HepG2 (cell line): ENCODE results near the gene HS3ST3A1. TPM values are rescaled to one million over a fixed set of nuclear protein-coding genes. Genes with fewer than 3 reads are reported as not detected.

ENCODE experiments used
- ATAC-seq: fragments of 200-7000 bp; cut with Tn5 transposase; 3 replicates; pipeline ENCODE4 v1.9.1; 2020; ENCODE audit warnings: mild to moderate bottlenecking, moderate library complexity
- BruUV-seq: library from RNA; stranded (reverse); fragments of 400-500 nt; replicated peaks from 2 replicates; lab custom pipeline; 2021; lab: Mats Ljungman, UMichigan
- CTCF ChIA-PET: fragments of 300-600 bp; formaldehyde crosslinking; extraction: SDS; loops from one replicate; lab custom pipeline; 2021; ENCODE audit warnings: low total read pairs, inconsistent platforms, low intra/inter-chr PET ratio; lab: Yijun Ruan, JAX
- POLR2A ChIA-PET: fragments of 350-600 bp; sonication (Branson Sonifier 250); formaldehyde crosslinking; loops from one replicate; lab custom pipeline; 2020; ENCODE audit warnings: antibody characterized with exemption, inconsistent platforms; lab: Yijun Ruan, JAX
- DNase-seq: peaks from one replicate; pipeline ENCODE4 v3.0.0-alpha.2; 2015; ENCODE audit warnings: low spot score
- FAIRE-seq: peaks from 3 replicates; lab custom pipeline; 2011; peaks lifted over from hg19 to GRCh38; lab: Jason Lieb, UNC
- H2AFZ ChIP-seq: one replicate; pipeline ENCODE4 v1.6.1; 2011; ENCODE audit warnings: low read length, inconsistent platforms
- H3K27ac ChIP-seq: fragments of 300-600 bp; 3 replicates; pipeline ENCODE4 v1.8.0; 2011; ENCODE audit warnings: mixed run types, mild to moderate bottlenecking, mixed read lengths, low read length, inconsistent platforms; ENCODE audit not compliant: insufficient read depth; ENCODE audit errors: extremely low read length
- H3K27me3 ChIP-seq, 2 experiments: fragments of 200-600 bp in 1 of 2; 2 replicates in 1 of 2; 3 replicates in 1 of 2; pipeline versions ENCODE4 v1.6.0 to v1.8.0; 2011; ENCODE audit warnings: low read length in 2 of 2, mild to moderate bottlenecking in 2 of 2, moderate library complexity in 2 of 2, inconsistent platforms in 1 of 2; ENCODE audit not compliant: insufficient read depth in 2 of 2, control insufficient read depth in 1 of 2
- H3K36me3 ChIP-seq, 2 experiments: fragments of 200-600 bp in 1 of 2; replicated peaks in 1 of 2; 2 replicates in 1 of 2; 3 replicates in 1 of 2; pipeline versions ENCODE4 v1.5.1 to v1.8.0; 2011; ENCODE audit warnings: low read length in 2 of 2, inconsistent platforms in 1 of 2; ENCODE audit not compliant: insufficient read depth in 2 of 2, control insufficient read depth in 1 of 2
- H3K4me1 ChIP-seq: 2 replicates; pipeline ENCODE4 v1.5.1; 2012; ENCODE audit warnings: low read length, inconsistent platforms; ENCODE audit not compliant: insufficient read depth
- H3K4me2 ChIP-seq: 2 replicates; pipeline ENCODE4 v1.6.0; 2011; ENCODE audit warnings: low read depth, low read length, inconsistent platforms
- H3K4me3 ChIP-seq, 3 experiments: fragments of 200-600 bp in 1 of 3; sonication (generic), shearing (Covaris generic) in 1 of 3; replicated peaks in 1 of 3; 2 replicates each; pipeline ENCODE4 v1.5.1; 2011 to 2016; ENCODE audit warnings: low read length in 3 of 3, inconsistent platforms in 2 of 3, low read depth in 2 of 3, mild to moderate bottlenecking in 2 of 3, control low read depth in 1 of 3, mixed read lengths in 1 of 3; ENCODE audit not compliant: insufficient read depth in 1 of 3
- H3K79me2 ChIP-seq: one replicate; pipeline ENCODE4 v1.6.1; 2011; ENCODE audit warnings: low read length, inconsistent platforms; ENCODE audit not compliant: insufficient read depth
- H3K9ac ChIP-seq: 2 replicates; pipeline ENCODE4 v1.6.0; 2011; ENCODE audit warnings: mild to moderate bottlenecking, low read depth, low read length, inconsistent platforms; ENCODE audit not compliant: insufficient read depth
- H3K9me3 ChIP-seq: 2 replicates; pipeline ENCODE4 v1.5.1; 2012; ENCODE audit warnings: mild to moderate bottlenecking, low read length
- H4K20me1 ChIP-seq: 2 replicates; pipeline ENCODE4 v1.6.0; 2011; ENCODE audit warnings: inconsistent platforms, mild to moderate bottlenecking, low read length, moderate library complexity; ENCODE audit not compliant: insufficient read depth
- EED ChIP-seq: sonication (generic); formaldehyde crosslinking; IDR thresholded peaks from 2 replicates; pipeline ENCODE4 v1.5.0; 2020; ENCODE audit warnings: mild to moderate bottlenecking, missing genetic modification reagents
- ELF4 ChIP-seq: sonication (generic); formaldehyde crosslinking; IDR thresholded peaks from 2 replicates; pipeline ENCODE4 v1.5.0; 2020; ENCODE audit warnings: missing genetic modification reagents, mild to moderate bottlenecking, moderate library complexity, borderline replicate concordance
- FOXA3 ChIP-seq: IDR thresholded peaks from 2 replicates; pipeline ENCODE4 v1.6.1; 2016; ENCODE audit warnings: missing genetic modification reagents, missing compliant biosample characterization
- JUND ChIP-seq: sonication (generic); formaldehyde crosslinking; IDR thresholded peaks from 2 replicates; pipeline ENCODE4 v1.8.0; 2022; ENCODE audit warnings: mild to moderate bottlenecking, missing genetic modification reagents
- SOX6 ChIP-seq, 2 experiments: fragments of 450-650 bp in 1 of 2; sonication (generic) in 1 of 2; formaldehyde crosslinking in 1 of 2; IDR thresholded peaks; 2 replicates each; pipeline versions ENCODE4 v1.4.0 to v1.6.1; 2017 to 2020; ENCODE audit warnings: antibody characterized with exemption in 1 of 2, mild to moderate bottlenecking in 1 of 2, missing genetic modification reagents in 1 of 2
- SRSF9 ChIP-seq: fragments of 200-400 bp; formaldehyde crosslinking; IDR thresholded peaks from 2 replicates; pipeline ENCODE4 v1.6.1; 2018; ENCODE audit warnings: borderline replicate concordance, mild to moderate bottlenecking, low read depth, low read length; ENCODE audit not compliant: insufficient read depth, poor library complexity, severe bottlenecking
- ZNF660 ChIP-seq: sonication (generic); formaldehyde crosslinking; IDR thresholded peaks from 2 replicates; pipeline ENCODE4 v1.5.1; 2020; ENCODE audit warnings: mild to moderate bottlenecking, low read depth, missing genetic modification reagents, borderline replicate concordance
- WGBS: methylation state at CpG from one replicate; pipeline ENCODE4 v1.1.6; 2017; ENCODE audit warnings: low lambda C conversion rate; 5-methylcytosine and 5-hydroxymethylcytosine counted together
- in situ Hi-C: cut with HindIII; loops from 2 replicates; pipeline ENCODE4 v1.10.0; 2017; ENCODE audit warnings: low pct_unique_long_range_greater_than_20kb; ENCODE audit not compliant: extremely low pct_ligation_motif_present
- intact Hi-C: fragments of 100-400 bp; cut with micrococcal nuclease; formaldehyde crosslinking; loops from one replicate; pipeline ENCODE4 v1.10.0; 2022; ENCODE audit not compliant: unreplicated experiment
- polyA plus RNA-seq, 8 experiments: library from polyadenylated mRNA; depleted of rRNA in 3 of 8; stranded (reverse) in 7 of 8; unstranded in 1 of 8; fragments of >200 nt; fragmentation: Illumina TruSeq in 4 of 8; extraction: Trizol in 4 of 8; gene quantifications; 2 replicates each; pipeline versions ENCODE4 v1.2.1 to v1.2.3, GENCODE V29; 2011 to 2016; ENCODE audit warnings: low read depth in 4 of 8, missing spikeins in 1 of 8, mixed read lengths in 1 of 8; ENCODE audit not compliant: insufficient read depth in 1 of 8
- total RNA-seq, 5 experiments: library from RNA; depleted of rRNA; stranded (reverse); fragments of >200 nt; fragmentation: Illumina TruSeq; extraction: Trizol; gene quantifications; 2 replicates each; pipeline ENCODE4 v1.2.3, GENCODE V29; 2016; ENCODE audit warnings: low read depth in 1 of 5
- TF ChIP-seq, protein P1 (sequence below): sonication (generic); formaldehyde crosslinking; IDR thresholded peaks from 2 replicates; pipeline ENCODE4 v1.4.0; 2020; ENCODE audit warnings: missing genetic modification reagents, low read depth, mild to moderate bottlenecking, borderline replicate concordance
- TF ChIP-seq, protein P2 (sequence below): sonication (generic); formaldehyde crosslinking; IDR thresholded peaks from 2 replicates; pipeline ENCODE4 v1.5.0; 2020; ENCODE audit warnings: missing genetic modification reagents
- TF ChIP-seq, protein P3 (sequence below): sonication (generic); formaldehyde crosslinking; IDR thresholded peaks from 2 replicates; pipeline ENCODE4 v1.4.0; 2020; ENCODE audit warnings: missing genetic modification reagents
- TF ChIP-seq, protein P4 (sequence below): sonication (generic); formaldehyde crosslinking; IDR thresholded peaks from 2 replicates; pipeline ENCODE4 v1.4.0; 2020; ENCODE audit warnings: missing genetic modification reagents

The HS3ST3A1 gene
- total and polyA plus RNA-seq, 2 of the 13 experiments (the other 11 are each of a cell fraction or from before 2014, with no cell fraction given), result 1.3 to 3.5 TPM

DNA sequence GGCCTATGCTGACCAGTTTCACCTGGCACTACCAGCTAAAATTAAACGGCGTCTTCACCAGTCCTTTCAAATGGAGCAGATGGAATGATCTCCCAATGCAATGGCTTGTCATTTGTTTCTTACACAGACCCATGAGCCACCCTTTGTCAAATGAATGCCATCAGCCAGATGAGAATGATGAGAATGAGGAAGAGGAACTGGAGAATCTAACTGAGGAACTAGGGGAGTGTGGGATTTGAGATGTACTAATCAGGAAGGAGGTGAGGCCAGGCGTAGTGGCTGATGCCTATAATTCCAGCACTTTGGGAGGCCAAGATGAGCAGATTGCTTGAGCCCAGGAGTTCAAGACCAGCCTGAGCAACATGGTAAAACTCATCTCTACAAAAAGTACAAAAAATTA, 116.4 kb downstream of the HS3ST3A1 start:
- Histone ChIP-seq H3K9me3 (peaks cover 16% of the 10 kb centered on the region), H3K36me3 (no peaks in the 10 kb centered on the region), H4K20me1 (no peaks in the 10 kb centered on the region), H2AFZ (no peak overlapping the region), H3K27ac (no peak overlapping the region), H3K9ac (no peak overlapping the region), H3K79me2 (no peaks in the 10 kb centered on the region), H3K27me3 (no peaks in the 10 kb centered on the region; a peak in 1 of 5 replicates), H3K4me1 (no peaks in the 10 kb centered on the region), H3K4me3 (no peak overlapping the region), H3K4me2 (no peak overlapping the region)
- no TSS peak for BruUV-seq
- DNase-seq (no peak), FAIRE-seq (no peak), ATAC-seq (no peak)
- CTCF ChIA-PET, result no interaction called here
- TF ChIP-seq, protein P1, sequence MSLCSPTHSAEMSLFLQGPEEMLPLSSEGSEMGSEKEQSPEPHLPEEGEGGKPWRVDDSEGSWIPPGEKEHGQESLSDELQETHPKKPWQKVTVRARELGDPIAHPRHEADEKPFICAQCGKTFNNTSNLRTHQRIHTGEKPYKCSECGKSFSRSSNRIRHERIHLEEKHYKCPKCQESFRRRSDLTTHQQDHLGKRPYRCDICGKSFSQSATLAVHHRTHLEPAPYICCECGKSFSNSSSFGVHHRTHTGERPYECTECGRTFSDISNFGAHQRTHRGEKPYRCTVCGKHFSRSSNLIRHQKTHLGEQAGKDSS, result no peak
- no peak for TF ChIP-seq SRSF9
- no peak for TF ChIP-seq EED (CRISPR knock-in tag)
- TF ChIP-seq SOX6 (IDR thresholded peaks at IDR 0.05), result no peak
- no peak for TF ChIP-seq SOX6 (CRISPR knock-in tag; IDR thresholded peaks at IDR 0.05)
- TF ChIP-seq ELF4 (CRISPR knock-in tag), result no peak
- TF ChIP-seq JUND (CRISPR knock-in tag), result no peak
- TF ChIP-seq, protein P2, sequence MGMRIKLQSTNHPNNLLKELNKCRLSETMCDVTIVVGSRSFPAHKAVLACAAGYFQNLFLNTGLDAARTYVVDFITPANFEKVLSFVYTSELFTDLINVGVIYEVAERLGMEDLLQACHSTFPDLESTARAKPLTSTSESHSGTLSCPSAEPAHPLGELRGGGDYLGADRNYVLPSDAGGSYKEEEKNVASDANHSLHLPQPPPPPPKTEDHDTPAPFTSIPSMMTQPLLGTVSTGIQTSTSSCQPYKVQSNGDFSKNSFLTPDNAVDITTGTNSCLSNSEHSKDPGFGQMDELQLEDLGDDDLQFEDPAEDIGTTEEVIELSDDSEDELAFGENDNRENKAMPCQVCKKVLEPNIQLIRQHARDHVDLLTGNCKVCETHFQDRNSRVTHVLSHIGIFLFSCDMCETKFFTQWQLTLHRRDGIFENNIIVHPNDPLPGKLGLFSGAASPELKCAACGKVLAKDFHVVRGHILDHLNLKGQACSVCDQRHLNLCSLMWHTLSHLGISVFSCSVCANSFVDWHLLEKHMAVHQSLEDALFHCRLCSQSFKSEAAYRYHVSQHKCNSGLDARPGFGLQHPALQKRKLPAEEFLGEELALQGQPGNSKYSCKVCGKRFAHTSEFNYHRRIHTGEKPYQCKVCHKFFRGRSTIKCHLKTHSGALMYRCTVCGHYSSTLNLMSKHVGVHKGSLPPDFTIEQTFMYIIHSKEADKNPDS (CRISPR knock-in tag), result no peak
- TF ChIP-seq FOXA3 (CRISPR knock-in tag), result no peak
- TF ChIP-seq, protein P3, sequence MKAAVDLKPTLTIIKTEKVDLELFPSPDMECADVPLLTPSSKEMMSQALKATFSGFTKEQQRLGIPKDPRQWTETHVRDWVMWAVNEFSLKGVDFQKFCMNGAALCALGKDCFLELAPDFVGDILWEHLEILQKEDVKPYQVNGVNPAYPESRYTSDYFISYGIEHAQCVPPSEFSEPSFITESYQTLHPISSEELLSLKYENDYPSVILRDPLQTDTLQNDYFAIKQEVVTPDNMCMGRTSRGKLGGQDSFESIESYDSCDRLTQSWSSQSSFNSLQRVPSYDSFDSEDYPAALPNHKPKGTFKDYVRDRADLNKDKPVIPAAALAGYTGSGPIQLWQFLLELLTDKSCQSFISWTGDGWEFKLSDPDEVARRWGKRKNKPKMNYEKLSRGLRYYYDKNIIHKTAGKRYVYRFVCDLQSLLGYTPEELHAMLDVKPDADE (CRISPR knock-in tag), result no peak
- TF ChIP-seq, protein P4, sequence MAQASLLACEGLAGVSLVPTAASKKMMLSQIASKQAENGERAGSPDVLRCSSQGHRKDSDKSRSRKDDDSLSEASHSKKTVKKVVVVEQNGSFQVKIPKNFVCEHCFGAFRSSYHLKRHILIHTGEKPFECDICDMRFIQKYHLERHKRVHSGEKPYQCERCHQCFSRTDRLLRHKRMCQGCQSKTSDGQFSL (CRISPR knock-in tag), result no peak
- TF ChIP-seq ZNF660 (CRISPR knock-in tag), result no peak
- in situ Hi-C loops (no loop called here), intact Hi-C loops (no loop called here)
- 64% methylated on average over 3 of the region's 3 CpGs for WGBS
- POLR2A ChIA-PET, result no interaction called here
